GM20000 (cell line): ENCODE measurements around the gene BACH2.

Experiments used
- DNase-seq: peaks from one replicate; pipeline ENCODE4 v3.0.0; 2012; ENCODE audit warnings: low spot score
- CTCF ChIP-seq: IDR thresholded peaks from 2 replicates; pipeline ENCODE4 v1.5.1; 2012; ENCODE audit warnings: mild to moderate bottlenecking, control low read depth; ENCODE audit errors: extremely low read depth, missing control alignments

Gene BACH2

GRCh38 chr6:90086517-90086916, 210.1 kb downstream of the BACH2 start:
- DNase-seq, result no peak

GRCh38 chr6:90083891-90084290, 212.8 kb downstream of the BACH2 start:
- TF ChIP-seq CTCF, result no peak
- peak; percentile 18 for DNase-seq

More at GRCh38 chr6:90086517-90086916, 210.1 kb downstream of the BACH2 start:
- no peak for TF ChIP-seq CTCF

- DNase-seq, result no peak
- TF ChIP-seq CTCF, result no peak
Measured at GRCh38 chr6:90082847-90083246, 213.8 kb downstream of the BACH2 start.

GRCh38 chr6:90080876-90081481, 215.7 kb downstream of the BACH2 start:
- peak; percentile 36 for DNase-seq
- no peak for TF ChIP-seq CTCF

- DNase-seq, result no peak
- no peak for TF ChIP-seq CTCF
Measured at GRCh38 chr6:90079560-90080490, 216.8 kb downstream of the BACH2 start.

- no peak for TF ChIP-seq CTCF
- no peak for DNase-seq
Measured at GRCh38 chr6:90078513-90079289, 217.9 kb downstream of the BACH2 start.
